GM12878 (cell line): ENCODE results near the gene CACYBP. TPM values are rescaled to one million over a fixed set of nuclear protein-coding genes. Genes with fewer than 3 reads are reported as not detected.
A peak's percentile ranks its signal among the peaks of the same experiment; 100 is the strongest.

Experiments used
- ATAC-seq: fragments of 200-7000 bp; cut with Tn5 transposase; 3 replicates; pipeline ENCODE4 v1.9.1; 2020; ENCODE audit warnings: mild to moderate bottlenecking, moderate library complexity
- BruUV-seq: library from RNA; stranded (reverse); fragments of 400-500 nt; replicated peaks from 2 replicates; lab custom pipeline; 2021; lab: Mats Ljungman, UMichigan
- CTCF ChIA-PET: fragments of 300-600 bp; sonication (Branson Sonifier 250); formaldehyde crosslinking; extraction: SDS; loops from one replicate; lab custom pipeline; 2021; ENCODE audit warnings: inconsistent platforms; lab: Yijun Ruan, JAX
- POLR2A ChIA-PET: fragments of 350-600 bp; formaldehyde crosslinking; extraction: SDS; loops from one replicate; lab custom pipeline; 2021; ENCODE audit warnings: inconsistent platforms; lab: Charles Lee
- RAD21 ChIA-PET: fragments of 300-600 bp; sonication (Branson Sonifier 250); formaldehyde crosslinking; loops from one replicate; lab custom pipeline; 2023; ENCODE audit warnings: antibody characterized with exemption; ENCODE audit not compliant: unreplicated experiment; lab: Charles Lee
- SMC1A ChIA-PET: fragments of 300-600 bp; sonication (Branson Sonifier 250); formaldehyde crosslinking; loops from one replicate; lab custom pipeline; 2023; ENCODE audit not compliant: unreplicated experiment, uncharacterized antibody; lab: Charles Lee
- DNase-seq: peaks from one replicate; pipeline ENCODE4 v3.0.0-alpha.2; 2011; ENCODE audit warnings: low read depth, low spot score
- FAIRE-seq: peaks from 3 replicates; lab custom pipeline; 2011; peaks lifted over from hg19 to GRCh38; lab: Jason Lieb, UNC
- H2AFZ ChIP-seq: 2 replicates; pipeline ENCODE4 v1.6.0; 2011; ENCODE audit warnings: low read depth, low read length, control low read depth; ENCODE audit not compliant: control insufficient read depth
- H3K27ac ChIP-seq: 2 replicates; pipeline ENCODE4 v1.5.1; 2011; ENCODE audit warnings: control low read depth; ENCODE audit not compliant: control insufficient read depth, insufficient read depth
- H3K27me3 ChIP-seq, 2 experiments: replicated peaks in 1 of 2; 2 replicates each; pipeline versions ENCODE4 v1.6.0 to v1.6.1; 2011; ENCODE audit warnings: low read length in 1 of 2; ENCODE audit not compliant: control insufficient read depth in 2 of 2, insufficient read depth in 2 of 2
- H3K36me3 ChIP-seq, 2 experiments: 2 replicates each; pipeline ENCODE4 v1.5.1; 2011; ENCODE audit warnings: low read length in 1 of 2; ENCODE audit not compliant: control insufficient read depth in 2 of 2, insufficient read depth in 2 of 2
- H3K4me1 ChIP-seq: 2 replicates; pipeline ENCODE4 v1.6.1; 2011; ENCODE audit warnings: mild to moderate bottlenecking, low read length, moderate library complexity, mixed read lengths; ENCODE audit not compliant: control insufficient read depth, insufficient read depth
- H3K4me2 ChIP-seq: 2 replicates; pipeline ENCODE4 v1.6.0; 2011; ENCODE audit warnings: control low read depth; ENCODE audit not compliant: control insufficient read depth, insufficient read depth
- H3K4me3 ChIP-seq: fragments of 200-600 bp; sonication (generic); 2 replicates; pipeline ENCODE4 v1.5.1; 2016
- H3K79me2 ChIP-seq: 2 replicates; pipeline ENCODE4 v1.6.0; 2011; ENCODE audit warnings: low read length; ENCODE audit not compliant: control insufficient read depth, insufficient read depth
- H3K9ac ChIP-seq: 2 replicates; pipeline ENCODE4 v1.8.0; 2011; ENCODE audit warnings: low read length, control low read depth, mixed read lengths; ENCODE audit not compliant: control insufficient read depth, insufficient read depth
- H3K9me3 ChIP-seq: replicated peaks from 3 replicates; pipeline ENCODE4 v1.5.1; 2011; ENCODE audit warnings: mild to moderate bottlenecking, low read length; ENCODE audit not compliant: control insufficient read depth, insufficient read depth
- H4K20me1 ChIP-seq: 2 replicates; pipeline ENCODE4 v1.6.0; 2011; ENCODE audit not compliant: control insufficient read depth, insufficient read depth
- CUX1 ChIP-seq: IDR thresholded peaks from 2 replicates; pipeline ENCODE4 v1.6.1; 2012; ENCODE audit warnings: improper control_type of control experiment, low read depth, low read length; ENCODE audit not compliant: insufficient replicate concordance
- MAX ChIP-seq: IDR thresholded peaks from 2 replicates; pipeline ENCODE4 v1.6.1; 2012; ENCODE audit warnings: low read depth, low read length, improper control_type of control experiment
- MEF2B ChIP-seq: fragments of 450-650 bp; IDR thresholded peaks from 2 replicates; pipeline ENCODE4 v1.6.1; 2018; ENCODE audit warnings: mild to moderate bottlenecking, moderate library complexity; ENCODE audit not compliant: partially characterized antibody, poor library complexity, severe bottlenecking
- MTA3 ChIP-seq: IDR thresholded peaks from 2 replicates; pipeline ENCODE4 v1.6.1; 2012; ENCODE audit warnings: low read length, inconsistent platforms, borderline replicate concordance
- NR2F1 ChIP-seq: fragments of 450-650 bp; conservative IDR thresholded peaks from 2 replicates; pipeline ENCODE4 v1.6.1; 2017; ENCODE audit warnings: mild to moderate bottlenecking
- POU2F2 ChIP-seq: IDR thresholded peaks from 3 replicates; pipeline ENCODE4 v1.6.1; 2011; ENCODE audit warnings: low read depth, mild to moderate bottlenecking, low read length, borderline replicate concordance
- RAD21 ChIP-seq: IDR thresholded peaks from 2 replicates; pipeline ENCODE4 v1.6.1; 2011; ENCODE audit warnings: mild to moderate bottlenecking, low read depth, low read length, moderate library complexity; ENCODE audit not compliant: insufficient read depth
- SRF ChIP-seq, 2 experiments: IDR thresholded peaks; 2 replicates each; pipeline ENCODE4 v1.6.1; 2011; ENCODE audit warnings: low read depth in 2 of 2, low read length in 2 of 2, mild to moderate bottlenecking in 1 of 2, moderate library complexity in 1 of 2
- STAT1 ChIP-seq: fragments of 450-650 bp; conservative IDR thresholded peaks from 2 replicates; pipeline ENCODE4 v1.6.1; 2014; ENCODE audit warnings: antibody characterized with exemption, mild to moderate bottlenecking
- USF2 ChIP-seq: IDR thresholded peaks from 2 replicates; pipeline ENCODE4 v1.6.1; 2011; ENCODE audit warnings: low read depth, low read length, improper control_type of control experiment, borderline replicate concordance
- ZBED1 ChIP-seq: IDR thresholded peaks from 2 replicates; pipeline ENCODE4 v1.6.1; 2016; ENCODE audit warnings: borderline replicate concordance
- ZNF217 ChIP-seq: fragments of 450-650 bp; IDR thresholded peaks from 2 replicates; pipeline ENCODE4 v1.6.1; 2017; ENCODE audit warnings: antibody characterized with exemption, mild to moderate bottlenecking
- ZNF24 ChIP-seq: fragments of 450-650 bp; IDR thresholded peaks from 2 replicates; pipeline ENCODE4 v1.6.1; 2017; ENCODE audit warnings: antibody characterized with exemption, mild to moderate bottlenecking
- WGBS: methylation state at CpG from one replicate; pipeline ENCODE4 v1.1.6; 2016; ENCODE audit warnings: low lambda C conversion rate; ENCODE audit not compliant: insufficient replicate concordance, insufficient coverage; ENCODE audit errors: missing lambda C conversion rate; 5-methylcytosine and 5-hydroxymethylcytosine counted together
- in situ Hi-C: fragments of 300-500 bp; cut with MboI; formaldehyde crosslinking; loops from 9 replicates; pipeline ENCODE4 v1.14.3; 2018; ENCODE audit warnings: mixed read lengths
- intact Hi-C: fragments of 100-400 bp; cut with micrococcal nuclease; formaldehyde crosslinking; loops from one replicate; pipeline ENCODE4 v1.14.2; 2022; ENCODE audit not compliant: unreplicated experiment
- polyA plus RNA-seq, 11 experiments: library from polyadenylated mRNA; depleted of rRNA in 4 of 11; unstranded in 6 of 11; stranded (reverse) in 5 of 11; fragments of >200 nt; fragmentation: Nextera tagmentation in 4 of 11; fragmentation: Illumina TruSeq in 1 of 11; extraction: Ambion mirVana in 4 of 11; extraction: Trizol in 1 of 11; gene quantifications; 1 replicate in 1 of 11; 2 replicates in 10 of 11; pipeline versions ENCODE4 v1.2.1 to v1.2.3, GENCODE V29; 2011 to 2016; ENCODE audit warnings: inconsistent platforms in 2 of 11, missing spikeins in 2 of 11, low read depth in 1 of 11
- total RNA-seq, 4 experiments: library from RNA; depleted of rRNA in 3 of 4; stranded (reverse); fragments of >200 nt in 3 of 4; fragmentation: Illumina TruSeq in 1 of 4; extraction: Trizol in 1 of 4; gene quantifications; 2 replicates each; pipeline versions ENCODE4 v1.2.1 to v1.2.3, GENCODE V29; 2013 to 2021

CACYBP gene
- total and polyA plus RNA-seq, 10 of the 15 experiments (the other 5 are each of a cell fraction or from before 2014, with no cell fraction given) = 77.7 to 488 (median 218) TPM

GRCh38 chr1:174998569-174999215 is 1.1 kb upstream of the CACYBP start (continued):
- TF ChIP-seq USF2 (no peak), POU2F2 (0 out of 3 replicates have a peak, but pooled peaks have one; percentile 32), MTA3 (peak; percentile 86; the same call in 1 of the 2 replicates), RAD21 (peak; percentile 75)

DNA sequence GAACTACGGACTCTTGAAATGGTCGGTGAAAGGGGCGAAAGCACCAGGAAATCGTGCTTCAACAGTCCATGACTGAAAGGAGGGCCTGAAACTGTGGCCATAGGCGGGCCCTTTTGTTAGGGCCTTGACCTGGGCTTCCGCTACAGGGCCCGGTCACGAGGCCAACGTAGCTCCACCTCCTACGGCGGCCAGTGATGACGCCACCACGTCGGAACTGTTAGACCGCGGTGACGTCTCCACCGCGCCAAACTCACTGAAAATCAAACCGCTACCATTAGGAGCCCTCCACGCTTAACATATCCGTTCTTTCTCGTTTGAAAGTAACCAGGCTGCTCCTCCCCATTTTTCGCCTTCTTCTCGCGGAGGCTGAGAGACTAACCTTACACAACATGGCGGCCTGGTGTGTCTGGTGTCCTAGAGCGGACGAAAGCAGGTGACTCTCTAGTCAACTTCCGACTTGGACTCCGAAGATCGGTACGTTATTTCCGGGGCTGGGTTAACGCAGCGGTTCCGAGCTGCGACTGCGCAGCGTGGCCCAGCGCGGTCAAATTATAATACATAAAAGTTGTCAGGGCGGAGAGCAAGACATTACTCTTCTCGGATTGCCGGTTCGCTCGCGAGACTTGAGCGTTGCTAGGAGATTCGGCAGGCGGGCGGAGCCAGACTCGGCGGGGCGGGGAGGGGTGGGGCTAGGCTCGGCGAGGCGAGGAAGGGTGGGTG is 371 bp upstream of the CACYBP start:
- H3K4me3 ChIP-seq = peak overlapping the region; percentile 74
- ChIA-PET RAD21 (interaction anchor here (1.0 to 4.4 kb wide), 22 partner anchors 10 to 737 kb away, joined by 3 to 58 read pairs (median 5); partner anchors contain the start of gene MRPS14), POLR2A (interaction anchor here (0.6 to 4.7 kb wide), 17 partner anchors 22 to 233 kb away, joined by 3 to 45 read pairs (median 4); partner anchors contain the start of gene MRPS14), SMC1A (interaction anchor here (0.6 to 6.5 kb wide), 27 partner anchors 10 to 230 kb away, joined by 3 to 89 read pairs (median 4); partner anchors contain the start of gene MRPS14), CTCF (interaction anchor here (0.7 to 5.2 kb wide), 33 partner anchors 8 to 737 kb away, joined by 3 to 54 read pairs (median 4); partner anchors contain the start of gene MRPS14)
- no peaks in the 10 kb centered on the region for H3K27me3 ChIP-seq
- H4K20me1 ChIP-seq = no peaks in the 10 kb centered on the region
- H3K36me3 ChIP-seq = peaks cover 0 to 3% of the 10 kb centered on the region in 2 experiments; a peak in 2 of 4 replicates
- H3K9ac ChIP-seq = peak overlapping the region; percentile 99
- peak; percentile 90 for FAIRE-seq
- peaks cover 9% of the 10 kb centered on the region for H3K4me1 ChIP-seq
- H3K27ac ChIP-seq = peak overlapping the region; percentile 99
- DNase-seq = peak; percentile 98
- in situ Hi-C loops = loop anchor here (5.0 to 10.0 kb wide), 2 partner anchors 227 to 735 kb away; no protein-coding TSS in a partner anchor
- under 1% methylated on average over 55 of the region's 58 CpGs for WGBS
- BruUV-seq = TSS peak; percentile 84
- no peaks in the 10 kb centered on the region for H3K9me3 ChIP-seq
- peak overlapping the region; percentile 92 for H3K4me2 ChIP-seq
- intact Hi-C loops = loop anchor here (1.0 to 10.0 kb wide), 6 partner anchors 24 to 1175 kb away; partner anchors contain the start of genes CENPL, DARS2, MRPS14 and RABGAP1L
- peak overlapping the region; percentile 99 for H2AFZ ChIP-seq
- ATAC-seq = peak; percentile 84
- peaks cover 54% of the 10 kb centered on the region for H3K79me2 ChIP-seq
- peak; percentile 61 for TF ChIP-seq ZNF24
- TF ChIP-seq ZBED1 = no peak
- 0 out of 2 replicates have a peak, but pooled peaks have one; percentile 85 for TF ChIP-seq STAT1
- TF ChIP-seq SRF (IDR thresholded peaks at IDR 0.05; ENCODE audit: low read depth in 2 of 2, low read length in 2 of 2) = peak in 1 of 2 experiments; percentile 53; a peak in 2 of 4 replicates
- peak; percentile 91 for TF ChIP-seq NR2F1
- TF ChIP-seq ZNF217 = no peak
- peak; percentile 45; the same call in 1 of the 2 replicates for TF ChIP-seq MAX
- peak; percentile 52 for TF ChIP-seq MEF2B
- no peak for TF ChIP-seq CUX1
